Activated B cell treated with CpG ODN at 0.5 μM for 24 hours (primary cell): ENCODE measurements around the gene ZG16B. TPM values are rescaled to one million over a fixed set of nuclear protein-coding genes. Genes with fewer than 3 reads are reported as not detected.

Source experiments
- ATAC-seq: fragments of 200-7000 bp; cut with Tn5 transposase; one replicate; pipeline ENCODE4 v1.10.0; 2021; ENCODE audit warnings: low read depth, mild to moderate bottlenecking, moderate library complexity
- CTCF ChIA-PET: fragments of 350-600 bp; sonication (Branson Sonifier 250); formaldehyde crosslinking; loops from one replicate; lab custom pipeline; 2021; ENCODE audit warnings: antibody characterized with exemption; lab: Charles Lee
- POLR2A ChIA-PET: fragments of 350-600 bp; sonication (Branson Sonifier 250); formaldehyde crosslinking; loops from one replicate; lab custom pipeline; 2021; ENCODE audit warnings: antibody characterized with exemption; lab: Charles Lee
- DNase-seq: peaks from one replicate; pipeline ENCODE4 v3.0.0; 2022
- H3K27ac Mint-ChIP-seq: one replicate; pipeline ENCODE4 v1.8.0; 2020; ENCODE audit warnings: mixed read lengths
- H3K27me3 Mint-ChIP-seq: one replicate; pipeline ENCODE4 v1.8.0; 2021; ENCODE audit warnings: mixed read lengths
- H3K36me3 Mint-ChIP-seq: one replicate; pipeline ENCODE4 v1.8.0; 2021; ENCODE audit warnings: low read depth, mixed read lengths
- H3K4me1 Mint-ChIP-seq: one replicate; pipeline ENCODE4 v1.8.0; 2021; ENCODE audit warnings: mixed read lengths
- H3K4me3 Mint-ChIP-seq: one replicate; pipeline ENCODE4 v1.8.0; 2020; ENCODE audit warnings: mild to moderate bottlenecking, mixed read lengths
- H3K9me3 Mint-ChIP-seq: one replicate; pipeline ENCODE4 v1.8.0; 2020; ENCODE audit warnings: mixed read lengths
- CTCF ChIP-seq: fragments of 200-600 bp; IDR thresholded peaks from one replicate; pipeline ENCODE4 v1.8.0; 2022; ENCODE audit warnings: antibody characterized with exemption, mild to moderate bottlenecking
- intact Hi-C: fragments of 100-400 bp; cut with micrococcal nuclease; formaldehyde crosslinking; loops from one replicate; pipeline ENCODE4 v1.15.1; 2024
- total RNA-seq: library from RNA; stranded (reverse); gene quantifications from 2 replicates; pipeline ENCODE4 v1.2.3, GENCODE V29; 2022

ZG16B gene
- total RNA-seq, 1 donor from 2014 or later = 0.33 TPM

GRCh38 chr16:2856686-2857450, 26.8 kb downstream of the ZG16B start:
- Mint-ChIP-seq H3K4me3 (no peak overlapping the region), H3K27me3 (peaks cover 28% of the 10 kb centered on the region), H3K9me3 (peaks cover 10% of the 10 kb centered on the region), H3K4me1 (peaks cover 4% of the 10 kb centered on the region), H3K27ac (no peak overlapping the region), H3K36me3 (no peaks in the 10 kb centered on the region)
- intact Hi-C loops = no loop called here
- no peak for DNase-seq
- no peak for TF ChIP-seq CTCF
- POLR2A ChIA-PET = no interaction called here
- CTCF ChIA-PET = no interaction called here
- no peak for ATAC-seq

- ChIA-PET POLR2A (no interaction called here), CTCF (no interaction called here)
- Mint-ChIP-seq H3K9me3 (peaks cover 10% of the 10 kb centered on the region), H3K27ac (no peak within 1 kb of the TSS), H3K27me3 (peaks cover 28% of the 10 kb centered on the region), H3K4me3 (peak within 1 kb of the TSS; percentile 49), H3K36me3 (no peaks in the 10 kb centered on the region), H3K4me1 (peaks cover 4% of the 10 kb centered on the region)
- intact Hi-C loops = no loop called here
- no peak for ATAC-seq
- no peak for TF ChIP-seq CTCF
- no peak for DNase-seq
Measured at GRCh38 chr16:2857451-2858244, 27.5 kb downstream of the ZG16B start, which contains the start of gene PRSS22. PRSS22 (minus strand) TSS chr16:2858170; CDS start chr16:2858104, 66 bp downstream.

GRCh38 chr16:2858245-2859025, 28.3 kb downstream of the ZG16B start:
- Mint-ChIP-seq H3K27ac (no peak overlapping the region), H3K27me3 (peaks cover 28% of the 10 kb centered on the region), H3K4me1 (peaks cover 4% of the 10 kb centered on the region), H3K36me3 (no peaks in the 10 kb centered on the region), H3K9me3 (peaks cover 10% of the 10 kb centered on the region), H3K4me3 (no peak overlapping the region)
- intact Hi-C loops = no loop called here
- DNase-seq = no peak
- no peak for ATAC-seq
- TF ChIP-seq CTCF = no peak
- POLR2A ChIA-PET = no interaction called here
- CTCF ChIA-PET = no interaction called here

GRCh38 chr16:2859686-2860265, 29.7 kb downstream of the ZG16B start:
- intact Hi-C loops = no loop called here
- no peak for ATAC-seq
- no peak for TF ChIP-seq CTCF
- H3K27me3 Mint-ChIP-seq = peaks cover 26% of the 10 kb centered on the region
- CTCF ChIA-PET = no interaction called here
- POLR2A ChIA-PET = no interaction called here
- no peak overlapping the region for H3K4me3 Mint-ChIP-seq
- no peaks in the 10 kb centered on the region for H3K36me3 Mint-ChIP-seq
- H3K9me3 Mint-ChIP-seq = peaks cover under 1% of the 10 kb centered on the region
- H3K4me1 Mint-ChIP-seq = peaks cover 4% of the 10 kb centered on the region
- no peak for DNase-seq
- no peak overlapping the region for H3K27ac Mint-ChIP-seq
